Muscle of leg (tissue), 11 donors: ENCODE results near the gene JSRP1. TPM values are rescaled to one million over a fixed set of nuclear protein-coding genes. Genes with fewer than 3 reads are reported as not detected.

Experiments
- DNase-seq: peaks from one replicate; pipeline ENCODE4 v3.0.0; 2013
- H3K27ac ChIP-seq: one replicate; pipeline ENCODE4 v1.5.1; 2013; ENCODE audit warnings: mild to moderate bottlenecking, low read length, control low read depth
- H3K27me3 ChIP-seq: one replicate; pipeline ENCODE4 v1.6.1; 2013; ENCODE audit warnings: low read length; ENCODE audit not compliant: control insufficient read depth, insufficient read depth
- H3K36me3 ChIP-seq: one replicate; pipeline ENCODE4 v1.6.1; 2013; ENCODE audit warnings: low read length; ENCODE audit not compliant: control insufficient read depth, insufficient read depth
- H3K4me1 ChIP-seq: one replicate; pipeline ENCODE4 v1.6.1; 2013; ENCODE audit warnings: low read length; ENCODE audit not compliant: control insufficient read depth, insufficient read depth
- H3K4me3 ChIP-seq: one replicate; pipeline ENCODE4 v1.5.1; 2013; ENCODE audit warnings: low read length, control low read depth
- H3K9me3 ChIP-seq: replicated peaks from 2 replicates; pipeline ENCODE4 v1.6.1; 2013; ENCODE audit warnings: low read depth, low read length; ENCODE audit not compliant: control insufficient read depth
- WGBS: methylation state at CpG from one replicate; pipeline ENCODE4 v1.1.5; 2013; ENCODE audit warnings: missing lambda C conversion rate; ENCODE audit not compliant: insufficient coverage; 5-methylcytosine and 5-hydroxymethylcytosine counted together
- polyA plus RNA-seq, 8 donors: library from polyadenylated mRNA; unstranded; fragments of 120-200 nt; gene quantifications; one replicate each; pipeline versions ENCODE4 v1.2.1 to v1.2.3, GENCODE V29; 2013; ENCODE audit warnings: inconsistent platforms in 1 of 8, low replicate concordance in 1 of 8; ENCODE audit not compliant: insufficient read length in 8 of 8, insufficient read depth in 1 of 8
- total RNA-seq: library from RNA; stranded (reverse); fragments of 120-200 nt; gene quantifications from one replicate; pipeline ENCODE4 v1.2.4, GENCODE V29; 2013

The JSRP1 gene
- total and polyA plus RNA-seq, 9 donors = 58.3 to 107 (median 85.2) TPM

- Histone ChIP-seq H3K36me3 (no peaks in the 10 kb centered on the region), H3K27ac (no peak overlapping the region), H3K9me3 (no peaks in the 10 kb centered on the region), H3K27me3 (peaks cover 96% of the 10 kb centered on the region), H3K4me3 (peak overlapping the region; percentile 19), H3K4me1 (peaks cover 29% of the 10 kb centered on the region)
- 1% methylated on average over 67 of the region's 67 CpGs for WGBS
- no peak for DNase-seq
These were observed 35.1 kb upstream of the JSRP1 start for GRCh38 chr19:2291185-2291751.

GRCh38 chr19:2290441-2291184 is 34.4 kb upstream of the JSRP1 start:
- DNase-seq = no peak
- H3K27me3 ChIP-seq = peaks cover 94% of the 10 kb centered on the region

GRCh38 chr19:2289714-2290435 is 33.7 kb upstream of the JSRP1 start:
- DNase-seq = peak; percentile 58
- Histone ChIP-seq H3K27me3 (peaks cover 90% of the 10 kb centered on the region), H3K36me3 (no peaks in the 10 kb centered on the region), H3K9me3 (no peaks in the 10 kb centered on the region), H3K4me1 (peaks cover 24% of the 10 kb centered on the region), H3K4me3 (no peak overlapping the region), H3K27ac (no peak overlapping the region)
- WGBS = under 1% methylated on average over 71 of the region's 74 CpGs

More at GRCh38 chr19:2290441-2291184, 34.4 kb upstream of the JSRP1 start:
- Histone ChIP-seq H3K9me3 (no peaks in the 10 kb centered on the region), H3K36me3 (no peaks in the 10 kb centered on the region), H3K4me1 (peaks cover 29% of the 10 kb centered on the region), H3K4me3 (no peak overlapping the region), H3K27ac (no peak overlapping the region)
- 1% methylated on average over 81 of the region's 82 CpGs for WGBS

GRCh38 chr19:2288818-2289713 is 32.8 kb upstream of the JSRP1 start:
- no peak overlapping the region for H3K4me3 ChIP-seq
- H3K27me3 ChIP-seq = peaks cover 82% of the 10 kb centered on the region
- DNase-seq = no peak
- H3K27ac ChIP-seq = no peak overlapping the region
- no peaks in the 10 kb centered on the region for H3K36me3 ChIP-seq
- peaks cover 16% of the 10 kb centered on the region for H3K4me1 ChIP-seq
- WGBS = 67% methylated on average over 23 of the region's 28 CpGs
- H3K9me3 ChIP-seq = no peaks in the 10 kb centered on the region

GRCh38 chr19:2288338-2288817 is 32.2 kb upstream of the JSRP1 start:
- peaks cover 12% of the 10 kb centered on the region for H3K4me1 ChIP-seq
- H3K9me3 ChIP-seq = no peaks in the 10 kb centered on the region
- WGBS = 82% methylated on average over 17 of the region's 17 CpGs
- no peak overlapping the region for H3K4me3 ChIP-seq
- H3K27ac ChIP-seq = no peak overlapping the region
- H3K36me3 ChIP-seq = no peaks in the 10 kb centered on the region
- H3K27me3 ChIP-seq = peaks cover 75% of the 10 kb centered on the region
- no peak for DNase-seq

DNA sequence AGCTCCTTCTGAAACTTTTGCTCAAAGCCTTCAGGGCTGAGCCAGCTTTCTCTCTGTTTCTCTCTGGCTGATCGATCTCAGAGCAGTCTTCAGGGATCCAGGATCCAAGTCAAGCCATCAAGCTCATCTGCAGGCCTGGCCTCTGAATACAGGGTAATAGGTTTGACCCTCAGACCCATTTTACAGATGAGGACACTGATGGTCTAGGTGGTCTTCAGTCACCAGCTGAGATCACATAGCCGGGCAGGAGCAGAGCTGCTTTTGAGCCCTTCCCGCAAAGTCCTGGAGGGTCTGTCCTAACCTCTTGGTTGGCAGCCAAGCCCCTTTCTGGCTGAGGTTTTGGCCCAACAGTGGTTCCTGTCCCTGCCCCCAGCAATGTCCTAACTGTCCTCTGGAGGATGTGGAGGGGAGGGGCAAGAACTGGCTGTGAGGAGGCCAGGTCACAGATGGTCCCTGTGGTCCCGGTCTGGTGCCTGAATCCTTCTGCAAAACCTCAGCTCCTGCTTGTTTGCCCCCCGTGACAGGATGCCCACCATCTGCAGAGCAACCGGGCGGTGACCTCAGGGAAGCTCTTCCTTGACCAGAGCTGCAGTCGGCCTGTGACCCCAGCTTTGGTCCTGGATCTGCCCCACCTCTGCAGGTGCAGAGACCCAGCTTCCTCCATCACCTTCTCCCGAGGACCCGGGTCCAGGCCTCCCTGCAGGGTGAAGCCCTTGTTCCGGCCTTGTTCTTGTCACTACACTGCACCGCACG is 31.5 kb upstream of the JSRP1 start:
- Histone ChIP-seq H3K4me1 (peaks cover 12% of the 10 kb centered on the region), H3K27ac (no peak overlapping the region), H3K36me3 (no peaks in the 10 kb centered on the region), H3K9me3 (no peaks in the 10 kb centered on the region), H3K4me3 (no peak overlapping the region), H3K27me3 (peaks cover 76% of the 10 kb centered on the region)
- DNase-seq = no peak
- WGBS = 65% methylated on average over 13 of the region's 13 CpGs

DNA sequence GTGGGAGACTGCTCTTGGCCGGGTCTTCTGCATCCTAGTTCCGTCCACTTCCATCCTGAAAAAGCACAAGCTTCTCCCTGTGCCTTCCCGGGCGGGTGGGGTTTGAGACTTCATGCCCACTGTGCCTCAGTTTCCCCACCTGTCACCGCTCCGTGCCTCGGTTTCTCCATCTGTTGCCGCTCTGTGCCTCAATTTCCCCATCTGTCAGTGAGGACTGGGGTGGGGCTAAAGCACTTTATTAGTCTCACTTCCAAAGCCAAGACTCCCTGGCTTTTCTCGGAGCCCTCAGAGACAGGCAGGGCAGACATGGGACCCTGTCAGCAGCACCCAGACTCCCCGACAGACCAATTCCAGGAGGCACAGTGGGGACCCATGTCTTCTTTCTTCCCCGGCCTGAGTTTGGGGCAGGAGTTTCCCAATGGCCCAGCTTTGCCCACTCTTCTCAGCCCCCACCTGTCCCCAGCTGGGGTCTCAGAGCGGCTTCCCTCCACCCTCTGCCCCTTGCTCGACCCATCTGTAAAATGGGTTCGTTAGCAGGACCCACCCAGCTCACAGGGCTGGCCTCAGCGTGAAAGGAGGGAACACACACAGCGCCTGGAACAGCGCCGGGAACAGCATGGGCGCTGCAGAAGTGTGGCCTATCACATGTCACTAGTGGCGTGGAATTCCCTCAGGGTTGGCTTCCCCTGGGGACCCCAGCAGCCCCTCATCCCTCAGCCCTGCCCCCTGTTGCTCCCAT is 30.4 kb upstream of the JSRP1 start:
- Histone ChIP-seq H3K36me3 (no peaks in the 10 kb centered on the region), H3K27ac (no peak overlapping the region), H3K4me1 (peaks cover 23% of the 10 kb centered on the region), H3K27me3 (peaks cover 76% of the 10 kb centered on the region), H3K9me3 (no peaks in the 10 kb centered on the region), H3K4me3 (no peak overlapping the region)
- no peak for DNase-seq
- 78% methylated on average over 14 of the region's 20 CpGs for WGBS

GRCh38 chr19:2283835-2284507 is 27.8 kb upstream of the JSRP1 start:
- DNase-seq = no peak
- Histone ChIP-seq H3K9me3 (no peaks in the 10 kb centered on the region), H3K27ac (no peak overlapping the region), H3K27me3 (peaks cover 54% of the 10 kb centered on the region), H3K4me1 (peaks cover 11% of the 10 kb centered on the region), H3K36me3 (no peaks in the 10 kb centered on the region), H3K4me3 (no peak overlapping the region)
- WGBS = no CpG with 5 or more reads among the region's 8 CpGs
